Stimulated activated CD4-positive, alpha-beta T cell treated with anti-CD3 and anti-CD28 coated beads, Interleukin-4, amount 100 ng/mL, for 1 hour (primary cell): ENCODE data around the gene PROCR.
"Not testable (repeated sequence)": the region's sequence is repeated elsewhere in the genome, so short reads cannot be mapped to it uniquely, and the experiment has no call there.

Source experiments
- DNase-seq: peaks from one replicate; pipeline ENCODE4 v3.0.0-alpha.2; 2020

The PROCR gene

GRCh38 chr20:35171753-35172433 lies at the start of gene PROCR:
PROCR (plus strand) TSS chr20:35172072; CDS start chr20:35172155, 83 bp downstream.
- DNase-seq = no peak

- DNase-seq = no peak
These were observed 49.0 kb upstream of the PROCR start for GRCh38 chr20:35122756-35123405.

GRCh38 chr20:35125753-35126152 lies 46.1 kb upstream of the PROCR start:
- no peak for DNase-seq

- DNase-seq = no peak
These were observed 42.2 kb upstream of the PROCR start for GRCh38 chr20:35129647-35130069.

- DNase-seq = no peak
These were observed 39.9 kb upstream of the PROCR start for GRCh38 chr20:35131934-35132333.

- no peak for DNase-seq
These were observed 38.8 kb upstream of the PROCR start for GRCh38 chr20:35133031-35133430.

- no peak for DNase-seq
These were observed 38.1 kb upstream of the PROCR start for GRCh38 chr20:35133735-35134134.

- DNase-seq = no peak
These were observed 37.4 kb upstream of the PROCR start for GRCh38 chr20:35134472-35134871.

- DNase-seq = no peak
These were observed 37.0 kb upstream of the PROCR start for GRCh38 chr20:35134880-35135279.

GRCh38 chr20:35135867-35136586 lies 35.8 kb upstream of the PROCR start:
- no peak for DNase-seq

- DNase-seq = no peak
These were observed 27.2 kb upstream of the PROCR start for GRCh38 chr20:35144694-35145093.

- DNase-seq = no peak
These were observed 26.7 kb upstream of the PROCR start for GRCh38 chr20:35145141-35145564.

- DNase-seq = peak; percentile 23
These were observed 25.5 kb upstream of the PROCR start for GRCh38 chr20:35146299-35146919.

GRCh38 chr20:35146920-35147574 lies 24.8 kb upstream of the PROCR start, which contains the start of gene EDEM2:
EDEM2 (minus strand) TSS chr20:35147336; CDS start chr20:35147258, 78 bp downstream.
- DNase-seq = peak; percentile 91

GRCh38 chr20:35147575-35148071 lies 24.2 kb upstream of the PROCR start:
- DNase-seq = peak; percentile 13

GRCh38 chr20:35150846-35151579 lies 20.9 kb upstream of the PROCR start:
- no peak for DNase-seq

- no peak for DNase-seq
These were observed 20.1 kb upstream of the PROCR start for GRCh38 chr20:35151736-35152135.

GRCh38 chr20:35155936-35156335 lies 15.9 kb upstream of the PROCR start:
- no peak for DNase-seq

GRCh38 chr20:35156978-35157377 lies 14.9 kb upstream of the PROCR start:
- DNase-seq = no peak

GRCh38 chr20:35160341-35160740 lies 11.5 kb upstream of the PROCR start:
- DNase-seq = not testable (repeated sequence)

GRCh38 chr20:35164531-35164930 lies 7.3 kb upstream of the PROCR start:
- DNase-seq = not testable (repeated sequence)
